Upper lobe of right lung (tissue), 1 donor: Measurements from ENCODE around the gene EIF4G3. TPM values are rescaled to one million over a fixed set of nuclear protein-coding genes. Genes with fewer than 3 reads are reported as not detected.
A peak's percentile ranks its signal among the peaks of the same experiment; 100 is the strongest.
"Not testable (repeated sequence)": the region's sequence is repeated elsewhere in the genome, so short reads cannot be mapped to it uniquely, and the experiment has no call there.

Experiments
- ATAC-seq: fragments of 200-7000 bp; cut with Tn5 transposase; one replicate; pipeline ENCODE4 v1.9.1; 2020; ENCODE audit warnings: mild to moderate bottlenecking, moderate library complexity
- DNase-seq: peaks from one replicate; pipeline ENCODE4 v3.0.0-alpha.2; 2020
- H3K27ac ChIP-seq: fragments of 200-600 bp; one replicate; pipeline ENCODE4 v1.8.0; 2022
- H3K27me3 ChIP-seq: fragments of 200-600 bp; one replicate; pipeline ENCODE4 v1.8.0; 2022; ENCODE audit warnings: mild to moderate bottlenecking
- H3K36me3 ChIP-seq: fragments of 200-600 bp; one replicate; pipeline ENCODE4 v1.8.0; 2022
- H3K4me1 ChIP-seq: fragments of 200-600 bp; one replicate; pipeline ENCODE4 v1.8.0; 2022
- H3K4me3 ChIP-seq: fragments of 200-600 bp; one replicate; pipeline ENCODE4 v1.8.0; 2022; ENCODE audit warnings: mild to moderate bottlenecking
- H3K9me3 ChIP-seq: fragments of 200-600 bp; one replicate; pipeline ENCODE4 v1.8.0; 2022
- CTCF ChIP-seq: fragments of 200-600 bp; IDR thresholded peaks from one replicate; pipeline ENCODE4 v1.8.0; 2022; ENCODE audit warnings: antibody characterized with exemption
- intact Hi-C: fragments of 100-400 bp; cut with DNase I; formaldehyde crosslinking; loops from one replicate; pipeline ENCODE4 v1.11.0; 2022
- total RNA-seq: library from RNA; stranded (reverse); fragmentation: NEBNext Ultra II Directional; extraction: Animal tissue kit (Norgen Biotek cat#: 25700); gene quantifications from one replicate; pipeline ENCODE4 v1.2.1, GENCODE V29; 2021
- donor health status: DM: no; HTN: yes; CAD: no; lungs with severe emphysema.

EIF4G3 gene
- total RNA-seq, 1 donor from 2014 or later: 44.5 TPM

- DNase-seq (no peak), ATAC-seq (no peak)
- Histone ChIP-seq H3K9me3 (no peaks in the 10 kb centered on the region), H3K4me1 (no peaks in the 10 kb centered on the region), H3K27ac (no peak overlapping the region), H3K36me3 (no peaks in the 10 kb centered on the region), H3K4me3 (no peak overlapping the region), H3K27me3 (no peaks in the 10 kb centered on the region)
- TF ChIP-seq CTCF: no peak
- intact Hi-C loops: no loop called here
These were observed 78.3 kb downstream of the EIF4G3 start for GRCh38 chr1:21098186-21098915.

DNA sequence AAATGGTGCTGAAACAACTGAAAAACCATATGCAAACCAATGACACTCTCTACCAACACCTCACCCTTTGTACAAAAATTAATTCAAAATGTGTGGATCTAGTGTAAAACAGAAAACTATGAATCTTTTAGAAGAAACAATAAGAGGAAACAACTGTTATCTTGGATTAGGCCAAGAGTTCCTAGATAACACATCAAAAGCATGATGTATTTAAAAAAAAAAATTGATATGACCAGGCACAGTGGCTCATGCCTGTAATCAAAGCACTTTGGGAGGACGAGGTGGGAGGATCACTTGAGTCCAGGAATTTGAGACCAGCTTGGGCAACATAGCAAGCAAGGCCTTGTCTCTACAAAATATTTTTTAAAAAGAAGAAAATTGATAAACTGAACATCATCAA, 79.0 kb downstream of the EIF4G3 start:
- no peaks in the 10 kb centered on the region for H3K4me1 ChIP-seq
- no peaks in the 10 kb centered on the region for H3K27me3 ChIP-seq
- no peaks in the 10 kb centered on the region for H3K9me3 ChIP-seq
- DNase-seq: no peak
- H3K27ac ChIP-seq: no peak overlapping the region
- ATAC-seq: no peak
- no peaks in the 10 kb centered on the region for H3K36me3 ChIP-seq
- no peak for TF ChIP-seq CTCF
- intact Hi-C loops: no loop called here
- H3K4me3 ChIP-seq: no peak overlapping the region

- ATAC-seq (no peak), DNase-seq (no peak)
- Histone ChIP-seq H3K36me3 (no peaks in the 10 kb centered on the region), H3K27ac (no peak overlapping the region), H3K4me3 (no peak overlapping the region), H3K4me1 (no peaks in the 10 kb centered on the region), H3K27me3 (no peaks in the 10 kb centered on the region), H3K9me3 (no peaks in the 10 kb centered on the region)
- TF ChIP-seq CTCF: no peak
- intact Hi-C loops: no loop called here
These were observed 80.7 kb downstream of the EIF4G3 start for GRCh38 chr1:21095976-21096375.

DNA sequence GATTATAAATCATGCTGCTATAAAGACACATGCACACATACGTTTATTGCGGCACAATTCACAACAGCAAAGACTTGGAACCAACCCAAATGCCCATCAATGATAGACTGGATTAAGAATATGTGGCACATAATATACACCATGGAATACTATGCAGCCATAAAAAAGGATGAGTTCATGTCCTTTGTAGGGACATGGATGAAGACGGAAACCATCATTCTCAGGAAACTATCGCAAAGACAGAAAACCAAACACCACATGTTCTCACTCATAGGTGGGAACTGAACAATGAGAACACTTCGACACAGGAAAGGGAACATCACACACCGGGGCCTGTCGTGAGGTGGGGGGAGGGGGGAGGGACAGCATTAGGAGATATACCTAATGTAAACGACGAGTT, 82.4 kb downstream of the EIF4G3 start:
- H3K4me1 ChIP-seq, H3K9me3 ChIP-seq, H3K36me3 ChIP-seq, H3K27me3 ChIP-seq, H3K4me3 ChIP-seq, H3K27ac ChIP-seq, ATAC-seq, DNase-seq, intact Hi-C loops: not testable (repeated sequence)

GRCh38 chr1:21093271-21093958, 83.3 kb downstream of the EIF4G3 start:
- DNase-seq, H3K27me3 ChIP-seq, H3K27ac ChIP-seq, H3K4me3 ChIP-seq, H3K4me1 ChIP-seq, ATAC-seq, intact Hi-C loops, H3K36me3 ChIP-seq, H3K9me3 ChIP-seq: not testable (repeated sequence)

- H3K27ac ChIP-seq, H3K9me3 ChIP-seq, H3K4me3 ChIP-seq, DNase-seq, intact Hi-C loops, ATAC-seq, H3K4me1 ChIP-seq, H3K27me3 ChIP-seq, H3K36me3 ChIP-seq: not testable (repeated sequence)
These were observed 84.2 kb downstream of the EIF4G3 start for GRCh38 chr1:21092545-21092944.

DNA sequence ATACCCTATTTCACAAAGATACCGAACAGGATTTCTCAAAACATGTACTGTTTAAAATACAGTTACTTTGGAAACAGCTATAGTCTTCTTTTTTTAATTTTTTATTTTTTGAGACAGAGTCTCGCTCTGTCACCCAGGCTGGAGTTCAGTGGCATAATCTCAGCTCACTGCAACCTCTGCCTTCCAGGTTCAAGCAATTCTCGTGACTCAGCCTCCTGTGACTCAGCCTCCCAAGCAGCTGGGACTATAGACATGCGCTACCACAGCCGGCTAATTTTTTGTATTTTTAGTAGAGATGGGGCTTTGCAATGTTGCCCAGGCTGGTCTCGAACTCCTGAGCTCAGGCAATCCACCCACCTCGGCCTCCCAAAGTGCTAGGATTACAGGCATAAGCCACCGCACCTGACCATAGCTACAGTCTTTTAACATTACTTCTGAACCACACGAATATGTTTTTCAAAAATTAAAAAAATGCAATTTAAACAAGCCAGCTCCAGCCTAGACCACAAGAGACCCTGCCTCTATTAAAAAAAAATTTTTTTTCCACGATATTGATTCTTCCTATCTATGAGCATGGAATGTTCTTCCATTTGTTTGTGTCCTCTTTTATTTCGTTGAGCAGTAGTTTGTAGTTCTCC, 85.5 kb downstream of the EIF4G3 start:
- intact Hi-C loops, H3K4me3 ChIP-seq, DNase-seq, H3K36me3 ChIP-seq, H3K9me3 ChIP-seq, H3K27me3 ChIP-seq, H3K4me1 ChIP-seq: not testable (repeated sequence)
- ATAC-seq: peak; percentile 83
- peak overlapping the region; percentile 51 for H3K27ac ChIP-seq
